Gastrocnemius medialis (tissue), 4 donors: ENCODE results near the gene DCN. TPM values are rescaled to one million over a fixed set of nuclear protein-coding genes. Genes with fewer than 3 reads are reported as not detected.

Experiments used
- ATAC-seq, 2 donors: fragments of 150-250 bp; one replicate each; pipeline ENCODE4 v1.9.1; 2016
- DNase-seq, 2 donors: peaks; one replicate each; pipeline ENCODE4 v3.0.0-alpha.2; 2019
- H3K27ac ChIP-seq, 4 donors: fragments of 200-600 bp; sonication (generic); 1 replicate in 1 of 4; 2 replicates in 3 of 4; pipeline ENCODE4 v1.5.1; 2016 to 2018; ENCODE audit warnings: mild to moderate bottlenecking in 2 of 4, moderate library complexity in 1 of 4
- H3K27me3 ChIP-seq, 3 donors: fragments of 200-600 bp; sonication (generic) in 2 of 3; 1 replicate in 1 of 3; 2 replicates in 2 of 3; pipeline versions ENCODE4 v1.5.1 to v1.6.0; 2016 to 2019; ENCODE audit warnings: mild to moderate bottlenecking in 1 of 3, moderate library complexity in 1 of 3
- H3K36me3 ChIP-seq, 2 donors: fragments of 200-600 bp; sonication (generic) in 1 of 2; one replicate each; pipeline ENCODE4 v1.5.1; 2017 to 2018
- H3K4me1 ChIP-seq, 2 donors: fragments of 200-600 bp; sonication (generic) in 1 of 2; one replicate each; pipeline ENCODE4 v1.5.1; 2016 to 2017; ENCODE audit warnings: mild to moderate bottlenecking in 2 of 2
- H3K4me3 ChIP-seq, 4 donors: fragments of 200-600 bp; sonication (generic) in 3 of 4; 1 replicate in 1 of 4; 2 replicates in 3 of 4; pipeline ENCODE4 v1.5.1; 2016 to 2019; ENCODE audit warnings: mild to moderate bottlenecking in 2 of 4
- H3K9me3 ChIP-seq, 3 donors: fragments of 200-600 bp; sonication (generic) in 2 of 3; 1 replicate in 1 of 3; 2 replicates in 2 of 3; pipeline ENCODE4 v1.5.1; 2016 to 2019
- CTCF ChIP-seq, 5 experiments: fragments of 450-650 bp in 3 of 5; fragments of 200-600 bp in 2 of 5; sonication (generic) in 2 of 5; IDR thresholded peaks in 4 of 5; conservative IDR thresholded peaks in 1 of 5; 1 replicate in 4 of 5; 2 replicates in 1 of 5; pipeline ENCODE4 v1.5.1; 2016 to 2019; ENCODE audit warnings: antibody characterized with exemption in 5 of 5, mild to moderate bottlenecking in 3 of 5, moderate library complexity in 3 of 5
- POLR2A ChIP-seq, 2 donors: fragments of 450-650 bp; IDR thresholded peaks; one replicate each; pipeline ENCODE4 v1.6.1; 2017; ENCODE audit warnings: antibody characterized with exemption in 2 of 2, mild to moderate bottlenecking in 2 of 2, moderate library complexity in 2 of 2
- in situ Hi-C, 4 donors: fragments of 200-750 bp; cut with MboI; loops; one replicate each; pipeline versions ENCODE4 v1.15.0 to v1.8.0; 2017; ENCODE audit warnings: low sequenced_read_pairs in 4 of 4
- intact Hi-C: fragments of 100-400 bp; cut with DNase I; formaldehyde crosslinking; loops from one replicate; pipeline ENCODE4 v1.15.1; 2023; ENCODE audit warnings: low total_unique reads
- total RNA-seq, 4 donors: library from RNA; depleted of rRNA; stranded (reverse); fragments of >200 nt; gene quantifications; one replicate each; pipeline versions ENCODE4 v1.1.0 to v1.2.3, GENCODE V29; 2016

Gene DCN
- total RNA-seq, 4 donors from 2014 or later = 346 to 674 (median 611) TPM

DNA sequence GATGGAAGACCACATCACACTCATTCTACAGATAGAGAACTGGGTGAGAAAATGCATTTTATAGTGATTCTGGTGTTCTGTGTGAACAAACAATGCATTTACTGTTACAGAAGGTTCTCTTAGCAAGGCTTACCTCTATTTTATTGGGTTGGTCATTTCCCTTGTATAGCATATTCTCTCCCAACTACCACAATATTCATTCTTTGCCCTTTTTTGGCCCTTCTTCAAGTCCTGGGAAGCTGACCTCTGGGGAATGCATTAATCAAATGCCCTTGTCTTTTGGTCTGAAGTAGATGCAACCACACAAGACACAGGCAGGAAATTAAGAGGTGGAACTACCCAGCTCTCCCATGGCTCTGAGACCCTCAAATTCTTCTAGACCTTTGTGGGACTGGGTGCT is 19.5 kb downstream of the DCN start:
- Histone ChIP-seq H3K4me3 (no peak overlapping the region), H3K27me3 (no peaks in the 10 kb centered on the region), H3K36me3 (no peaks in the 10 kb centered on the region), H3K9me3 (no peaks in the 10 kb centered on the region), H3K4me1 (no peaks in the 10 kb centered on the region), H3K27ac (no peak overlapping the region)
- in situ Hi-C loops (no loop called here), intact Hi-C loops (loop anchor here (1.0 kb wide), 1 partner anchor 26 kb away; no protein-coding TSS in a partner anchor)
- no peak for ATAC-seq
- TF ChIP-seq CTCF (IDR thresholded peaks at IDR 0.05 in 4 of 5, conservative IDR thresholded peaks at IDR 0.05 in 1 of 5) (no peak), POLR2A (IDR thresholded peaks at IDR 0.05) (no peak)
- no peak for DNase-seq

- Histone ChIP-seq H3K4me3 (no peak overlapping the region), H3K4me1 (no peaks in the 10 kb centered on the region), H3K27me3 (no peaks in the 10 kb centered on the region), H3K9me3 (no peaks in the 10 kb centered on the region), H3K36me3 (no peaks in the 10 kb centered on the region), H3K27ac (no peak overlapping the region)
- no peak for TF ChIP-seq CTCF (IDR thresholded peaks at IDR 0.05 in 4 of 5, conservative IDR thresholded peaks at IDR 0.05 in 1 of 5)
- TF ChIP-seq POLR2A (IDR thresholded peaks at IDR 0.05) = no peak
- no peak for ATAC-seq
- in situ Hi-C loops (no loop called here), intact Hi-C loops (no loop called here)
- no peak for DNase-seq
These were observed 21.6 kb downstream of the DCN start for GRCh38 chr12:91161009-91161408.

- DNase-seq = no peak
- Histone ChIP-seq H3K36me3 (no peaks in the 10 kb centered on the region), H3K4me3 (no peak overlapping the region), H3K27me3 (no peaks in the 10 kb centered on the region), H3K9me3 (no peaks in the 10 kb centered on the region), H3K27ac (no peak overlapping the region), H3K4me1 (no peaks in the 10 kb centered on the region)
- ATAC-seq = no peak
- in situ Hi-C loops (no loop called here), intact Hi-C loops (no loop called here)
- TF ChIP-seq POLR2A (IDR thresholded peaks at IDR 0.05) (no peak), CTCF (IDR thresholded peaks at IDR 0.05 in 4 of 5, conservative IDR thresholded peaks at IDR 0.05 in 1 of 5) (no peak)
These were observed 26.6 kb downstream of the DCN start for GRCh38 chr12:91155990-91156389.

DNA sequence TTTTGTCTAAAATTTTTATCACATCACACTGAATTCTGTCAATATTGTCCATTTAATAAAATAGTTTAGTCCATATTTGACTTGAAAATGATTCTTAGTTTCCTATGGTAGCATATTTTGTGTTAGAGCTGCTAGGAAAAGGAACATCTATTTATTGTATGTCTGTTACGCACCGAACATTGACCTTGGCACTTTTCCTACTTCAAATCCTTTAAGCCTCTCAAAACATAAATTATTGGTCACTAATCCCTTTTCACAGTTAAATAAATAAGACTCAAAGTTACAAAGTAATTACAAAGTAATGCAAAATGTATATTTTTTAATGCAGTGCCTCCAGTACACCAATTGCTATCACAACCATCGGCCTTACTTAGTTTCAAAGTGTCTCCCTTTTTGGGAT is 28.5 kb downstream of the DCN start:
- H3K4me1 ChIP-seq = no peaks in the 10 kb centered on the region
- H3K27ac ChIP-seq = no peak overlapping the region
- H3K27me3 ChIP-seq = no peaks in the 10 kb centered on the region
- ATAC-seq = no peak
- H3K4me3 ChIP-seq = no peak overlapping the region
- in situ Hi-C loops (no loop called here), intact Hi-C loops (no loop called here)
- DNase-seq = no peak
- H3K9me3 ChIP-seq = no peaks in the 10 kb centered on the region
- no peaks in the 10 kb centered on the region for H3K36me3 ChIP-seq
- no peak for TF ChIP-seq POLR2A (IDR thresholded peaks at IDR 0.05)

DNA sequence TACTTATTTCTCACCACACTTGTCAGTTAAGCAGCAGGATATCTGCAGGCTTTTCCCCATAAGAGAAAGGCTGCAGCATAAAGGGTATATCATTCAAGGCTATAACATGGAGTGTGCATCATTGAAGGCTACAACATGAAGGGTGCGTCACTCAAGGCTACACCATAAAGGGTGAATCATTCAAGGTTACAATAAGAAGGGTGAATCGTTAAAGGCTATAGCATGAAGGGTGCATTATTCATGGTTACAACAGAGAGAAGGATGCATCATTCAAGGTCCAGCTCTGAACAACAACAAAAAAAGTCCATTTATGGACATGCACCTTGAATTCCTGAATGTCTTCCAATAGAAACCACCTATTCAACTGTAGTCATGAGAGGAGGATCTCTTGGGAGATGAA is 38.6 kb downstream of the DCN start:
- H3K27ac ChIP-seq = no peak overlapping the region
- no peak for ATAC-seq
- TF ChIP-seq POLR2A (IDR thresholded peaks at IDR 0.05) = no peak
- no peak for TF ChIP-seq CTCF (IDR thresholded peaks at IDR 0.05 in 4 of 5, conservative IDR thresholded peaks at IDR 0.05 in 1 of 5)

More for the DNA sequence above, 38.6 kb downstream of the DCN start:
- H3K4me1 ChIP-seq = no peaks in the 10 kb centered on the region
- H3K36me3 ChIP-seq = no peaks in the 10 kb centered on the region
- H3K4me3 ChIP-seq = no peak overlapping the region
- no peaks in the 10 kb centered on the region for H3K27me3 ChIP-seq
- DNase-seq = no peak
- H3K9me3 ChIP-seq = no peaks in the 10 kb centered on the region
- intact Hi-C loops (no loop called here), in situ Hi-C loops (no loop called here)
